Dermis microvascular lymphatic vessel endothelial cell (primary cell): Measurements from ENCODE around the gene SYNPR. TPM values are rescaled to one million over a fixed set of nuclear protein-coding genes. Genes with fewer than 3 reads are reported as not detected.

Source experiments
- DNase-seq, 2 donors: peaks; one replicate each; pipeline versions ENCODE4 v3.0.0 to v3.0.0-alpha.2; 2010; ENCODE audit warnings: low read depth in 2 of 2
- total RNA-seq: library from RNA; depleted of rRNA; stranded (reverse); fragments of >200 nt; gene quantifications from 2 replicates; pipeline ENCODE4 v1.2.1, GENCODE V29; 2014

Gene SYNPR
- total RNA-seq, 1 donor from 2014 or later: not detected

DNA sequence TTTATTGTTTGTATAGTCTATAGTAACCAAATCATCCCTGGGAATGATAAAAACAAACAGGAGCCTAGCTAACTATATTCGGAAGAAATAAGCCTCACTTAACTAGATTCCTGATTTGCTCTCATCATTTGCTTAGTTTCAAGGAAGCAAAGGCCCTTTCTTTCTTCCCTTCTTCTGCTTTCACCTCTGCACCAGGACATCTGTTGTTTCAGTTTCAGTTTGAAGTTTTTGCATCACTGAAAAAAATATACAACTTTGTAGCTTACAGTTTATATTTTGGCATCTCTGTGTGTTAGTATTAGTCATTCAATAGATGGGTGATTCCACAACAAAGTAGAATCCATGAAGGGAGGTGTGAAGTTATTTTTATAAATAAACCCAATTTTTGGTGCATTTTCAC lies 260.8 kb downstream of the SYNPR start:
- no peak for DNase-seq

DNA sequence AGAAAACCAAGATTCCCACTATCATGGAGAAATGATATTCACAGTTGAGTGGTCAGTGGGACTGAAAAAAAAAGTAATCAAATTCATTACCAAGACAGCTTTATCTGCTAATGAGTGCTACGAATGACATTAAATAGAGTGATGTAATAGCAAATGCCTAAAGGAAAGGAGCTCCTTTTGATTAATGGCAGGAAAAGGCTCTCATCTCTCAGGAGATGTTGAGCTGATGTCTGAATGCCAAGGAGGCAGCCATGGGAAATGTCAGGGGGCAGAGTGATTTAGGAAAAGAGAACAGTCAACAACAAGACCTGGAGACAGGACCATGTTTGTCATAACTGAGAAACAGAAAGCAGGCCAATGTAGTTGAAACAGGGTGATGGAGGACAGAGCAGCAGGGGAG lies 277.7 kb downstream of the SYNPR start:
- DNase-seq: no peak

DNA sequence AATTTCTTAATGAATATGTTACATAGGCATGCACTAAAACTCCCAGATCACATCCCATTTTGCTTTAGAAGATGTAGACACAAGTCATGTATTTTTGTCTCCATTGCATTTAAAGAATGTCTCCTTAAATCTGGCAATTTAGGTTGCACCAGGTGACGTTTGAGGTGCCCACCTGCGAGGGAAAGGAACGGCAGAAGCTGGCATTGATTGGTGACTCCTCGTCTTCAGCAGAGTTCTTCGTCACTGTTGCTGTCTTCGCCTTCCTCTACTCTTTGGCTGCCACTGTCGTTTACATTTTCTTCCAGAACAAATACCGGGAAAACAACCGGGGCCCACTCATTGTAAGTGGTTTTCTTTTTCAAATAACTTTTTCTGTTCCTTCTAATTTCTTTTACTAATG lies 278.3 kb downstream of the SYNPR start:
- no peak for DNase-seq

DNA sequence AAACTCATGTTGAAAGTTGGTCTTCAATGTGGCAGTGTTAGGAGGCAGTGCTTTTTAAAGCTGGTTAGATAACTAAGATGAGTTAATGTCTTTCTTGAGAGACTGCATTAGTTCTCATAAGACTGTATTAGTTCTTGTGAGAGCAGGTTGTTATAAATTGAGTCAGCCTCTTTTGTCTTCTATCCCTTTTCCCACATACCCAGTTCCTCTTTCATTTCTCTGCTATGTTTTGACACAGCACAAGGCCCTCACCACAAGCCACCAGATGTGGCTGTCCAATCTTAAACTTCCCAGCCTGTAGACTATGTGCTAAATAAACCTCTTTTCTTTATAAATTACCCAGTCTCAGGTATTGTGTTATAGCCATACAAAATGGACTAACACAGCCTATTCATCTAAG lies 279.8 kb downstream of the SYNPR start:
- DNase-seq: no peak

DNA sequence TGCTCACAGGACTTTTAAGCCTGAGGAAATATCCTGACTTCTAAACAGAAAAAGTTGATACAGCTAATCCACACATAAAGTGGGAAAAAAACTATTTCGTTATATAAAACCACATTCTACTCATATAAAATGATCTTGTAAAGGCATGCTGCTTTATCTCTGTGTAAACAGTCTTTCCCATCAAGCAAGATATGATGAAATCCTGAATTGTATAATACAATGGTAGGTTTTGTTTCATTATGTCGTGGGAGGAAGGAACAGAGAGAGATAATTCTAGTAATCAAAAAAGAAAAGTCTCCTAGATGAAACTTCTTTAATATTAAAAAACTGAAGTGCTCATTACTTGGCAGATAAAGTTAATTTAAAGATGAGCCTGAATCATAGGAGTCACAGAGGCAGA lies 281.8 kb downstream of the SYNPR start:
- no peak for DNase-seq

DNA sequence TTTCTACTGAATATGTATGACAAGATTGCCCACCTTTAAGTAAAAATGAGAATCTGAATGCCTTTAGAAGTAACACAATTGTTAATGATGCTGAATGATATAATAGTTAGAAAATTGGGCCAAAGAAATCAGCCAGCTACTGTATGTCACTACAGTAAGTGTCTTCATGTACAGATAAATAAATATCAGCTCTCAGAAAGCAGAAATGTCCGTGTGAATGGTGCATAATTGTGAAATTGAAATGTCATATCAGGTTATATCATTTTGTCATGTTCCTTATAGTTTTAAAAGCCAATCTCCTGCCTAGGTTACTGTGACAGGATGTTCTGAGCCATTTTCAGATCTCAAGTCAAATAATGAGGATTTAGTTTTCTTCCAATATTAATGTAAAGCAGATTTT lies 283.8 kb downstream of the SYNPR start:
- DNase-seq: no peak

DNA sequence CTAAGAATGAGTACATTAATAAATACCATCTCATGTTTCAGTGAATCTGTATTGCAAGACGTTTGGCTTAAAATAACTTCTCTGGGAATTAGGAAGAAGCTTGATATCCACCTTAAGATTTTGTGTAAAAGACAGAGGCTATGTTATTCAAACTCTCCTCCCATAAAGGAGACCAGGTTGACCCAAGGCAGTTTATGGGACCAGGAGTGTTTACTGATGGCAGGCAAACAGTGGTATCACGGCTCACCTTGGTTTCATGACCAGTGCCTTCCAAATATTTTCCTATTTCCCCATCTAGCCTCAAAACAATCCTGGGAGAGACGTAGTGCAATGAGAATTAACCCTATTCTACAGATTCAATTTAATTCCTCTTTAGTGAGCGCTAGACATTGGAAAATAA lies 284.2 kb downstream of the SYNPR start:
- no peak for DNase-seq

DNA sequence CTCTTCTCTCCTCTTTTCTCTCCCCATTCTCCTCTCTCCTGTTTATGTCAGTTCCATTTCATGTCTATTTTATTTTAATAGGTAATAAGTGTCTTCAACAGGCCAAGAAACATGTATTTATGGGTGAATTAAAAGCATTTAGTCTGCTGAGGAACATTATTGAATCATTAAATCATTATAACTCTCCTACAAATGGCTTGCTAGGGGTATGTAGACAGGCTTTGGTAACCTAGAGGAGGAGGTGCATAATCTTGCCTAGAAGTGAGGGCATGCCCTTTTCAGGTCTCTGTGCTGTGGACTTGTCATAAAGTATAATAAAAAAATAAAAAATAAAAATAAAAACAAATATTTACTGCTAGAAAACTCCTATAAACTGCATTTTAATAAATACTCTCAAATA lies 285.5 kb downstream of the SYNPR start:
- DNase-seq: no peak

DNA sequence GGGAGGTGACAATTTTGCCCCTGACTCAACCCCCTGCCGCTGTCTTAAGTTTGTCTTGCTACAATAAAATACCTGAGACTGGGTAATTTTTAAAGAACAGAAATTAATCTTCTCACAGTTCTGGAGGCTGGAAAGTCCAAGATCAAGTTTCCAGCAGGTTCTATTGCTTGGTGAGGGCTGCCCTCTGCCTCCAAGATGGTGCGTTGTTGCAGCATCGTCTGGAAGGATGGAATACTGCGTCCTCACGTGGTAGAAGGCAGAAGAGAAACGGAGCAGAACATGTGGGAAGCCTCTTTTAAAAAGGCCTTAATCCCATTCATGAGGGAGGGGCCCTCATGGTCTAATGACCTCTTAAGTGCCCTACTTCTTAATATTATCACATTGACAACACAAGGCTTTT lies 287.1 kb downstream of the SYNPR start:
- no peak for DNase-seq

DNA sequence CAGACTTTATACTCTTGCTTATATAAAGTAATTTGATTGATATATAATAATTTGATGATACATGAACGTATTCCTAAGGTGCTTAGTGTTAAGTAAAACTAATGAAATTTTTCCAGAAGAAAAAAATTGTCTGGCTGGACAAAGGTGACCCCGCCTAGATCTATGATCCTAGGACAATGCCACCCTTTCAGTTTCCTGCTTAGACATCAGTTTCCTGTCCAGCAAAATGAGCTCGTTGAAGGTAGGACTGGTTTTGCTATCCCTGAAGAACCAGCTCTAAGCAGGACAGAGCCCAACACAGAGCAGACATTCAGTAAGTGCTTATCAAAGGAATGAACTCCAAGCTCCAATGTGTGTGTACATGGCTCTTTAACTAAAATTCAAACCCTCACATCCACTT lies 293.6 kb downstream of the SYNPR start:
- no peak for DNase-seq

DNA sequence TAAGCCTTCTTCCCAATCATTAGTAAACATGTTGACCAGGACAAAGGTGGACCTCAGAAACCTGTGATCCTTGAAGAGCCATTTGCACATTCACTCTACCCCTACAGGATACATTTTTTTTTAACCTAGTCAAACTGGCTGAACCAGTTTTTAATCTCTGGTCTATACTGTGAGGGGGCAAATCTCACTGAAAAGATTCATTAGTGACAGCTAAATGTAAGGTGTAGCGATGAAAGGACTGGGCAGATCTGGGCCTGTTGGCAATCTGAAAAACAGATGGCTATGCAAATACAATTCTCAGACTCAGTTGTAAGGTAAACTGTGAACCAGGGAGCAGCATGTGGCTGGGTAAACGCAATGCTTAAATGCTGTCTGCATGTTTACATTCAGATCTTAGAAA lies 298.7 kb downstream of the SYNPR start:
- DNase-seq: no peak

DNA sequence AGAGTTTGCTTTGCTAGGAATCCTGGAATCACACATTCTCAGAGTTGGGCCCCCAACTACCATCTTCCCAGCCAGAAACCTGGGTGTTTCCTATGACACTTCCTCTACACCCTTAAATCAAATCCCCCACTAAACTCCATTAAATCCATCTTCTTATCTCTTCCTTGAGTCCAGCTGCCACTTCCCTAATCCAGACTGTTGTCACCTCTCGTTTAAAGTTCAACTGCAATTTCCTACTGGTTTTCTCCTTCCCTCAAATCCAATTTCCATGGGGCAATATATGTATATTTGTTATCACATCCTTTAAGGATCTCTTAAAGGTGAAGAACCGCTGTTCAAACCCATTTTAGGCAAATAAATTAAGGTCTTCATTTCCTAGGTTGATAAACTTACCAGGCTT lies 300.8 kb downstream of the SYNPR start:
- DNase-seq: no peak

DNA sequence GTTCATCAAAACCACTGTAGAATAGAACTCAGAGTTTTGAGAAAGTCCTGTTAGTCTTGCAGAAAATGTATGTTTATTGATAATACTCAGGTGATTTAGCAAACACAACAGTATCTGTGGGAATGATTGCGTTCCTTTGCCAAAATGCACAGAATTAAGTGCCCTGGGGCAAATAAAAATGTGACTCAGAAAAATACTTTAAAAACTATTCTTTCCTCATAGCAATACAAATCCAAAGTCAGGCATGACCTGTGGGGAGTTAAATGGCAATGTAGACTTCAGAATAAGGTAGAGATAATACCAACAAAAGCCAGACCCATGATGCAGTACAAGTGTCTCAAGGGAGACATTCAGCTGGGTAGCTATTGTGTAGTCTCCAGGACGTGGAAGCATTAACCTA lies 302.0 kb downstream of the SYNPR start:
- no peak for DNase-seq

DNA sequence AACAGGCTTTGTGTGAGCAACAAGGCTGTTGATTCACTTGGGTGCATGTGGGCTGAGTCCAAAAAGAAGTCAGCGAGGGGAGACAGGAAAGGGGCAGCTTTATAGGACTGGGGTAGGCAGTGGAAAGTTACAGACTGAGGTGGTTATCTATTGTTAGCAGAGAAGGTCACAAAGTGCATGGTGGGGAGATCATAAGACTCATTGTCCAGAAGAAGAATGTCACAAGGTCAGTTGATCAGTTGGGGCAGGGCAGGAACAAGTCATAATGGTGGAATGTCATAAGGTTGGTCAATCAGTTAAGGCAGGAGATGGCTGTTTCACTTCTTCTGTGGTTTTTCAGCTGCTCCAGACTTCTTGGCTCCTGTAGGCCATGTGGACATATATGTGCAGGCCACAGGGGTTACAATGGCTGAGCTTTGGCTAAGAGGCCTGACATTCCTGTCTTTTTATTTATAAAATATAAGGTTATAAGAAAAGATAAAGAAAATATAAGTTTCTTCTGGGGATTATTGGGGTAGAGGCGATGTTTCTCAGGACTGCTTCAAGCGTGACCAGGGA lies 304.9 kb downstream of the SYNPR start:
- DNase-seq: no peak

DNA sequence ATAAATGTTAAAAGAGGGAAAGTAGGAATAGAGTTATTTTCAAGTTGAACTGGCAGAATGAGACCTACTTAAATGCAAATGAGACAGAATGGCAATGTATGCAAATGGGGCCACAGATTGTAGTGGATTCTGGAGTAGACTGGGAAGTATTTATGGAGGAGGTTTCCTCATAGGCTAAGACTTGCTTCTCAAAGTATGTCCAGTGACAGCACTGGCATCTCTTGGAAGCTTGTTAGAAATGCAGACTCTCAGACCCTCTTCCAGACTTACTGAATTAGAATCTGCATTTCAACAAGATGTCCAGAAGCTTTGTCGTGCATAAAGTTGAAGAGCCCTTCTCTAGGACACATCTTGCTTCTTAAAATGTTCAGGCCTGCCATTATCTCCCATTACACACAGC lies 306.6 kb downstream of the SYNPR start:
- no peak for DNase-seq

DNA sequence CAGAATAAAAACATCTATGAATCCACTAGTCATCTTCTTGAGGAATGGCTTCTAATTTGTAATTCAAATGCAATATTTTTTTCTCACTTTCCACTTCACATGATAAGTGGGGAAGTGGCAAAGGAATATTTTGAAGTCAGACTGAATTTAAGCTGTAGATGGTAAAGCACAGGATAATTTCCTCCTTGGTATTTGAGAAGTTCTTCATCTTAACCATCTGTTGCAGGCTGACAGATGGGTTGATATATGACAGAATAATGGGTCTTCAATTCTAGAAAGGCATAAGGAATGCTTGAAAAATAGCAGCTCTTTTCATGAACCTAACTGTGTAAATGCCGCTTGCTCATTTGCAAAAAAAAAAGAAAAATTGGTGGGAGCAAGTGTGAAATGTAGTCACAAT lies 307.8 kb downstream of the SYNPR start:
- DNase-seq: no peak

DNA sequence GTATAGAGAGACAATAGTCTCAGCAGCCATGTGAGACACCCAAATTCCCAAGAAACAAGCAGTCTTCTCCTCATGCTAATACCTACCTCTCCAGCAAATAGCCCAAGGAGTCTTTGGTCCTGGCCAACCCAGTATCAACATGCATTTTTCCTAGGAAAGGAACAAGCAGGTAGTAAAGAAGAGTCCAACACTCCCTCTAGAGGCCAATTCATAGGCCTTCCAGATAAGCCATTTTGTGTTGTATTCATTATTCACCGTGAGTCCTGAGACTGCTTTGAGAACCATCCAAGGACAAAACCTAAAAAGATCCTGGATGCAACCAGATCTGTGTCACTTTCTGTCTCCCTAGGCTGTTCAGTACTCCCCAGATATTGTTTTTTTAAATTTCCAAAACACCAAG lies 310.8 kb downstream of the SYNPR start:
- DNase-seq: no peak

DNA sequence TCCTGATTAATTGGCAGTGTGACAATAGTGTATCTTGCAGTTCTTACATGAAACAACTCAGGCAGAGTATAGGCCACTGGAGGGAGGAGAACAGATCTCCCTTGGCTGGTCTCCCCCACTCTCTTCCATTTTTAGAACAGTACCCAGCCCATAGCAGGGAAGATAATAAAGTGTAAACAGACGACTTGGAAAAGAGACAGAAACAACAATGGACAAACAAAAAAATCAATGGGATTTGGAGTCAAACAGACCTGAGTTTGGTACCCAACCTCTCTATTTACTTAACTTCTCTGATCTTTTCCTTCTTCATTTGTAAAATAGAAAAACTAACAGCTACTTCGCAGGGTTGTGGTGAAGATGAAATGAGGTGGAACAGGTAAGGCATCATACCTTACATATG lies 315.7 kb downstream of the SYNPR start:
- no peak for DNase-seq

DNA sequence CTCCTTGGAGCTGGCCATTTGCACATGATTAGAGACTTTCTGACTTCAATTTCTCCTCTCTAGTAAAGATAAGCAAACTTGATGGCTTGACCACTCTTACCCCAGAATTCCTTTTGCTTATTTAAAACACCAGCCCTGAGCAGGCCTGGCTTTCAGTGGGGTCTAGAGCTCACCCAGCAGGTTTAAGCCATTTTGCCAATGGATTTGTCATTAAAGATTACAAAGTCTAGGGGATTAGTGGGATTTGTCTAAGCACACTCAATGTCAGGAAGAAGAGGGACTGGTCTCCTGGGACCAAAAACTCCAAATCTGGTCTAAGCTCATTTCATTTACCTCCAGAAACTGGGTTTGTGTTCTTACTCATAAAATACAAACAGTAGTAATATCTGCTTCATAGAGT lies 317.1 kb downstream of the SYNPR start:
- DNase-seq: no peak

DNA sequence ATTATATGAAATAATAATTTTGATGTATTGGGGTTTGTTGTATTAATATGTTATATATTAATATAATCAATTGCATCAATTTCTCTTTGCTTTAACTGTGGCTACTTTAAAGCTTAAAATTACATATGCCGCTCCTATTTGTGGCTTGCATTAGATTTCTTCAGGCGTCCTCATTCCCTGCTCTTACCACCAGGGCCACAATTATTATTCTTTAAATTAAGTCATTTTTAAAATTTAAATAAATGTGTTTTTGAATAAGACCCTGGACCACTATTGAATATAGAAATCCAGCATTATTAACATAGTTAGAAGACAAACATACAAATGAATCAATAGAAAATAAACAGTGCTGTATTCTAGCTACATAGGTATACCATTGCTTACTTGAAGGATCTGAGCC lies 318.9 kb downstream of the SYNPR start:
- DNase-seq: no peak

DNA sequence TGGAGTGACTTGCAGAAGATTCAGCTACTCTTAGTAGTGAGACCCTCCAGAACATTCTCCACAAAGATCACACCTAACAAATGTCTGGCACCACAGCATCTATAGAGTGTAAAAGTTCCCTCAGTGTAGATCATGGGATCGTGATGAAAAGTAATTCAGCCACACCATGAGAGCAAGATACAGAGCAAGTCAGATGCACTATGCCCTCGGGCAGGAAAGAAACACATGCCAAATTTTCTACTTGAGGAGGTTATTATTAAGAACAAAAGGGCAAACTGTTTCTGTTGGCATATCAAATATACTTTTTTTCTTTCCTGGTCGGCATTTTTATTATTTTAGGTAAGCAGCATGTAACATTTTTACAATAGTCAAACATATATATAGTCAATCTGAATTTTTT lies 329.6 kb downstream of the SYNPR start:
- DNase-seq: no peak

DNA sequence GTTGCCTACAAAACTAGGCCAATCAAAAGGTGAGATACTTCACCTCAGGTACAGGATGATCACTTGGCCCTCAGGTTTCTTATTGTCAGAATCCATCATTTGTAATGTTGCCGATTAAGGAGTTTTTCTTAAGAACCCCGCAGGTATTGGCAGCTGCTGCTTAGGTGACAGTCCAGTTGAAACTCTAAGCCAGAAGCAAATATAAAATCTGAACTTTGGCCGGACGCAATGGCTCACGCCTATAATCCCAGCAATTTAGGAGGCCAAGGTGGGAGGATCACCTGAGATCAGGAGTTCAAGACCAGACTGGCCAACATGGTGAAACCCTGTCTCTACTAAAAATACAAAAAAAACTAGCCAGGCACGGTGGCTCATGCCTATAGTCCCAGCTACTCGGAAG lies 331.3 kb downstream of the SYNPR start:
- no peak for DNase-seq

DNA sequence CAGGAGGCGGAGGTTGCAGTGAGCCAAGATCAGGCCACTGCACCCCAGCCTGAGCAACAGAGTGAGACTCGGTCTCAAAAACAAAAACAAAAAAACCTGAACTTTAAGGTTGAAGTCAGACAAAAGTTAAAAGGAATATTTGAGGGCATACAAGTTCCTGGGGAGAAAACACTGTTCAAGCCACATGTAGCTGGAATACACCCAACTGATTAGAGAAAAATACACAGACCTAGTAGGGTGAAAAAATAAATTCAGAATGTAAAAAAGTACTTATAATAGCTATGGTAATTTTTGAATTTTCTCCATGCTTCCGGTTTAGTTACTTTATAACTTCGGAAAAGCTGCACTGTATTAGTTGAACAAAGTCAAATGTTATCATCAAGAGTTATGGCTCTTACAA lies 331.7 kb downstream of the SYNPR start:
- no peak for DNase-seq

DNA sequence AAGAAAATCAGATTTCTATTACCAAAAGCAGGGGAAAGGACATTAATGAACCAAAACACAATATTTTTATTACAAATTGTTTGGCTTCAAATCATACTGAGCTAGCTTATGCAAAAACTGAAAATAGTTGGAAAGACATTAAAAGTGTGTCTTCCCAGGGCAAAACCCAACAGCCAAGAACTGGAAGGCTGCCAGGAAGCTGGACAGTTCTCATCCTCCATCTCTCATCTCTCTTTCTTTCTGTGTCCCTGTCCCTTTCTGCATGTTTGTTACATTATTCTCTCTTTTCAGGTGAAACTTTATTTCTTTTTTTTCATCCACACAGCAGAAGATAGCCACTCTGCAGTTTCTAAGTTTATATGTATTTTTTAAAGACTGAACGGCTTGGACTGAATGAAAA lies 333.3 kb downstream of the SYNPR start:
- no peak for DNase-seq

DNA sequence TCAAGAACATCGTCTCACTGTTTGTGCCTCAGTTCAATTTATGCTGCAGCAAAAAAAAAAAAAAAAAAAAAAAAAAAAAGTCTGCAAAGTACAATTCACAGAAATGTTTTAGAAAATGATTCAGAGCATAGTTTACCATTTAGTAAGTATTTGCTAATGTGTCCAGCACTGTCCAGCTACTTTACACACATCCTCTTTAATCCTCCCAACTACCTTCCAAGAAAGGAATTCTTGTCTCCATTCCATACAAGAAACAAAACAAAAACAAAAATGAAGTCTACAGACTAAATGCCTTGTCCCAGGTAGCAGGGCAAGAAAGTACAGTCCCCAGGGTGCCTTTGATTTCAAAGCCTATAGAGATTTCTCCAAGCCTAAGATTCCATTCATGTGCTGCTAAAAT lies 335.5 kb downstream of the SYNPR start:
- no peak for DNase-seq
